IPS-NIHi7 (cell line): ENCODE data around the gene CCNY.
A peak's percentile ranks its signal among the peaks of the same experiment; 100 is the strongest.
"Not testable (repeated sequence)": the region's sequence is repeated elsewhere in the genome, so short reads cannot be mapped to it uniquely, and the experiment has no call there.

ENCODE experiments used
- DNase-seq: peaks from one replicate; pipeline ENCODE4 v3.0.0; 2012; ENCODE audit warnings: mixed read lengths; ENCODE audit errors: extremely low spot score

Gene CCNY

DNA sequence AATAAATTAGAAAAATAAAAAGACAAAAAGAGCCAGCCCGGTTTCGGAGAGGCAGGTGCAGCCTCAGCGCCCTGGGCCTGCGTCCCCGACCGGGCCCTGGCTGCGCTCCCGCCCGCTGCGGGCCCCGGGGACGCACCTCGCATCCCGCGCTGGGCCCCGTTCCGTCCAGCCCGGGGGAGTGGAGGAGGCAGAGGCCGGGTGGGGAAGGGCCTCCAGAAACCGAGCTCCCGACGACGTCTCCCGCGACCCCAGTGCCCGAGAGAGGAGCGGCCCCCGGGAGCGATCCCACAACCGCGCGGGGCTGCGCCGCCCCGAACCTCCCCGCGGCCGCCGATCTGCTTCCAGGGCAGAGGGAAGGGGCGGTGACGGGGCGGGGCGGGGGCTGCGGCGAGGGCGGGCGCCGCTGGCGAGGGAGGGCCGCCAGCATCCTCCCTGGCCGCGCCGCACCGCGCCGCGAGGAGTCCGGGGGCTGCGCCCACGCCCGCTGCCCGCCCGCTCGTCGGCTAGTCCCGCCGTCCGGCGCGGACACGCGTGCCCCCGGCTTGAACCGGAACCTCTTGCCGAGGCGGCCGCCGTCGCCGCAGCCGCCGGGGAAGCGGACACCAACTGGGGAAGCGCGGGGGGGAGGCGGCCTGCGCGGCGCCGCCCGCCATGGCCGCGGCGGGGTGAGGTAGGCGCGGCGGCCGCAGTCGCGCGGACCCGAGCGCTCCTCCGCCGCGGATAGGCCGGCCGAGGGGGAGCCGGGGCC, at the start of gene CCNY:
Gene CCNY (plus strand): TSS at position 426 of the 748 bp plus-strand sequence. CDS start 545 bp downstream, outside the sequence.
- peak; percentile 88 for DNase-seq

DNA sequence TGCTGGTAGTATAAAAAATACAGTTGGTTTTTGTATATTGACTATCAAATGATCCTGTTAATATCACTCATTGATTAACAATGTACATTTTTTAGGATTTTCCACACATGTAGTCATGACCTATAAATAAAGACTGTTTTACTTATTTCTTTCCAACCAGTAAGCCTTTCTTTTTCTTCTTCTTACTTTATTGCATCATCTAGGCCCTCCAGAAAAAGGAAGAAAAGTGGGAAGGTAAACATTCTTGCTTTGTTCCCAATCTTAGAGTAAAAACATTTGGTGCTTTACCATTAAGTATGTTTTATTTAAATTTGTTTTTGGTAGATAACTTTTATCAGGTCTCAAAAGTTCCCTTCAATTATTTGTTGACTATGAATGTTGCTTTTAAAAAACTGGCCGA, 47.1 kb upstream of the CCNY start:
- DNase-seq, result no peak

DNA sequence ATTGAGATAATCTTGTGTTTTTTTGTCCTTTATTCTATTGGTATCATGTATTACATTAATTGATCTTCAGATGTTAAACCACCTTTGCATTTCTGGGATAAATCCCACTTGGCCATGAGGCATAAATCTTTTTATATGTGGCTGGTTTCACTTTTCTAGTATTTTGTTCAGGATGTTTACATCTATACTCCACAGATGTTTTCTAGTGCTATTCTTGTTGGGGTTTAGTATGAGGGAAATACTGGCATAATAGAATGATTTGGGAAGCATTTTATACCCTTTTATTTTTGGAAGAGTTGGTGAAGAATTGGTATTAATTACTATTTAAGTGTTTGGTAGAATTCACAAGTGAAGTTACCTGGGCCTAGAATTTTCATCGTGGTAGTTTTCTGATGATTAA, 41.8 kb upstream of the CCNY start:
- DNase-seq, result no peak

DNA sequence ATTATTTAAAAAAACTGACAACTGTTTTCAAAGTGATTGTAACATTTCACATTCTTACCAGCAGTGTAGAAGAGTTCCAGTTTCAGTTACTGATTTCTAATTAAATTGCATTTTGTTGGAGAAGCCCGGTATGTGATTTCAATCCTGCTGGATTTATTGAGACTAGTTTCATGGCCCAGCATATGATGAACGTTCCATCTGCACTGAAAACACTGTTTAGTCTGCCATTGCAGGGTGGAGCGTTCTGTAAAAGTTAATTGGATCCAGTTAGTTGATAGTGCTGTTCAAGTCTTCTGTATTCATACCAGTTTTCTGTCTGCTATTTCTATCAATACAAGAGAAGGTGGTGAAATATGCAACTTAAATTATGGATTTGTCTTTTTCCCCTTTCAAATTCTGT, 37.3 kb upstream of the CCNY start:
- DNase-seq, result no peak

DNA sequence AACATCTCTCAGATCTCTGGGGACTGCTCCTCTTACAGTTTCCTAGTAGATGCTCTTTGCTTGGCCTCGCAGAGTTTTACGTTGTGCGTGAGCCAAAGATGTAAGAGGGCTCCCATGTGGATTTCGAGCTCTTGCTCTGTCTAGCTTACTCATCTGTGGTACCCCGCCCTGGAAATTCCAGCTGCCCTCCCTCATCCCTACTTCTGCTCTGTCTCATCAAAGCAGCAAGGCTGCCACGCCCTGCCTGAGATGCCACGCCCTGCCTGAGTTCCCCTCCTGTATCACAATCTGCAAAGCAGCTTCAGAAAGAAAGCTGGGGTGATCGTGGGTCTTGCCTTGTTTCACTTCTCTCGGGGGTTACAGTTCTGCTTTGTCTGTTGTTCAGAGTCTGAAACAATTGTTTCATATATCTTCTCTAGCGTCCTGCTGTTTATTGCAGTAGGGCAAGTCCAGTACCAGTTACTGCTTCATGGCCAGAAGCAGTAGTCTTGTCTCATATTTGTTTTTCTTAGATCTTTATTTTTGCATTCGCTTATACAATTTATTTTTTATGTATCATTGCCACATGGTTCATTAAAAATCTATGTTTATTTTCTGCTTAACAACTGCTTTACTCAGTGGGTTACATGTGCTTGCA, 36.1 kb upstream of the CCNY start:
- DNase-seq, result peak; percentile 13

DNA sequence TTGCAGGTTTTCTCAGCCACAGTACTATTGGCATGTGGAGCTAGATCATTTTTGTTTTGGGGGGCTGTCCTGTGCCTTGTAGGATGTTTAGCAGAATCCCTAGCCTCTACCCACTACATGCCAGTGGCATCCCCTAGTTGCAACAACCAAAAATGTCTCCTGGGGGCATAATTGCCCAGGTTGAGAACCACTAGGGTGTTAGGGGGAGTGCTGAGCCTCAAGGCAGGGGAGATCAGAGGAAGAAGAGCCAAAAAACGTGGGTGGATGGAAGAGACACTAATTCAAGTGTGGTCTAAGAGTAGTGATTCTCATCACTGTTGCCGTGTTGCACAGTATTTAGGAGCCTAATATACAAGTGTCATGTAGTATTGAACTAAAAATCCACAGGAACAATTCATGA, 31.7 kb upstream of the CCNY start:
- DNase-seq, result no peak

DNA sequence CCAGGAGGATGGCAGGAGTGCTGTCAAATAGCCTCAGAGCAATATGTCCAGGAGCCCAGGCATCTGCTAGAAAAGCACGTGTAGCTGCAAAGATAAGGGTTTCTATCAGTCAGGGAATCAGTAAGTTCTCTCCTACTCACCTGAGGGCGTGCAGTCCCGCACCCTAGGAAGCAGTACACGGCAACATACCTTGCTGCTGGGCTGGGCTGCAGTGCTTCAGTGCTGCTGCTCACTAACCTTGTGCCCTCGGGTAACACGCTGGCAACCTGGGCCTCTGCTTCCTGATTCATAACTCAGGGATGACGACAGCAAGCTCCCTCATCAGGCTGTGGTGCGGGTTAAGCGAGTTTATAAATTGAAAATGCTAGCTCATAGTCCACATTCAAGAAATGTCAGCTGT, 29.5 kb upstream of the CCNY start:
- DNase-seq, result no peak

DNA sequence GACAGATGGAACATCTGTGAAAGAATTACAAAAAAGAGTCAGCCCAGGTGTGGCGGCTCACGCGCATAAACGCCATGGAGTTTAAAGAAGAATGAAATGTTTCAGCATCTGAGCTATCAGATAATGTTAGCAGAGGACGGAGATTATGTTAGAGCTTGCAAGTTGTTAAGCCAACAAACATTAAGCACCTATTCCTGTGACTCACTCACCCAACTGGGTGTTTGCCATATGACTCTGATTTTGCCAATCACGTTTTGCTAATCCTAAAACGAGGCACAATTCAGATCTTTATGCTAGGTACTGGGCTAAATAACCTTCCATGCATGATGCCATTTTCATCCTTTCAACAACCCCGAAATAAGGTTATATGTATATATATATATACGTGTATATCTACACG, 29.0 kb upstream of the CCNY start:
- no peak for DNase-seq

DNA sequence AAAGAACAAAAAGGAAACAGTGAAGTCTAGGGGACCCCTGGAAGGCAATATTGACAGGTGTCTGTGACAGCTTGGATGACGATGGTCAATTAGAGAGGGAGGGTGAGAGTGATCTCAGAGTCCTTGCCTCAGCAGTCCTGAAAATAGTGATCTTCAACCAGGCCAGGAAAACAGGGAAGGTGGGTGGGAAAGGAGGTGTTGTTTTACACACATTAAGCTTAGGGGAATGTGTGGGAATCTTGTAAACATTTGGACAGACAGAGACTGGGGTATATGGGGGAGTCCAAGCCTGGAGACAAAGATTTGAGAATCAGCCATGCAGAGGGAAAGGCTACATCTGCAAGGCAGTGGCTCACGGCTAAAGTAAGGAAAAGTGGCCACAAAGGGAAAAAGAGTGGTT, 27.5 kb upstream of the CCNY start:
- DNase-seq, result no peak

DNA sequence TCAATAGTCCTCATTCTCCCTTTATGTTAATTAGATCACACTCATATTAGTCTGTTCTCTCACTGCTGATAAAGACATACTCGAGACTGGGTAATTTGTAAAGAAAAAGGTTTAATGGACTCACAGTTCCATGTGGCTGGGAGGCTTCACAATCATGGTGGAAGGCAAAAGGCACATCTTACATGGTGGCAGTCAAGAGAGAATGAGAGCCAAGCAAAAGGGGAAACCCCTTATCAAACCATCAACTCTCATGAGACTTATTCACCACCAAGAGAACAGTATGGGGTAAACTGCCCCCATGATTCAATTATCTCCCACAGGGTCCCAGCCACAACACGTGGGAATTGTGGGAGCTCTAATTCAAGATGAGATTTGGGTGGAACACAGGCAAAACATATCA, 22.2 kb upstream of the CCNY start:
- DNase-seq, result not testable (repeated sequence)

DNA sequence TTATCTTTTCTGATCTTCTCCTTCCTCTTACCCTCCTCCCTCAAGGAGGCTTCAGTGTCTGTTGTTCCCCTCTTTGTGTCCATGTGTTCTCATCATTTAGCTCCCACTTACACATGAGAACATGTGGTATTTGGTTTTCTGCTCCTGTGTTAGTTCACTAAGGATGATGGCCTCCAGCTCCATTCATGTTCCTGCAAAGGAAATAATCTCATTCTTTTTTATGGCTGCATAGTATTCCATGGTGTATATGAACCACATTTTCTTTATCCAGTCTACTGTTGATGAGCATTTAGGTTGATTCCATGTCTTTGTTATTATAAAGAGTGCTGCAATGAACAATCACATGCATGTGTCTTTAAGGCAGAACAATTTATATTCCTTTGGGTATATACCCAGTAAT, 21.1 kb upstream of the CCNY start:
- DNase-seq, result not testable (repeated sequence)

DNA sequence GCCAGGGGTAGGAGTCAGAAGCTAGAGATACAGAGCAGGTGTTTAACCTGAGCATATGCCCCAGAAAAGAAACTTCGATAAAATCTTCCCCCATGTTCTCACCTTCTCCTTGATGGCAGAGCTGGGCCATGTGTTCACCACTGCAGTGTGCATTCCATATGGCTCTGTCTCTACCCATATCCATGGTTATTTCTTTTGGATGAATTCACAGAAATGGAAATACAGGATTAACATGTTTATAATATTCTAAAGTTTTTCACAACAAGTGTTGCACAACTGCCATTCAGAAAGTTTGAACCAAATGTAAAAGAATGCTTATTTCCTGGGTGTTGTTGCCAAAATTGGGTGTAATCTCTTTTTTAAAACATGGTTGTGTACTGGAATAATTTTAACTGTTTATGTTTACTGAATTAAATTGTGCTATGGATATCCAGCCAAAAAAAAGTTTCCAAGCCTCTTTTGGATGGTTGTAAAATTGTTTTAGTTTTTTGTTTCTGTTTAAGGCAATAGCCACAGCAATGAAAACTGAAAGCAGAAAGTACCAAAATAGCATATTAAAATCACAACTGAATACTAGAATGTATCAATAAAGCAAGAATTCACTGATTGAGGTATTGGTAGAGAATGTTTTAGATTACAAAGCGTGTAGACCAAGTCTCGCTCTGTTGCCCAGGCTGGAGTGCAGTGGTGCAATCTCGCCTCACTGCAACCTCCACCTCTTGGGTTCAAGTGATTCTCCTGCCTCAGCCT, 19.9 kb upstream of the CCNY start:
- DNase-seq, result no peak

DNA sequence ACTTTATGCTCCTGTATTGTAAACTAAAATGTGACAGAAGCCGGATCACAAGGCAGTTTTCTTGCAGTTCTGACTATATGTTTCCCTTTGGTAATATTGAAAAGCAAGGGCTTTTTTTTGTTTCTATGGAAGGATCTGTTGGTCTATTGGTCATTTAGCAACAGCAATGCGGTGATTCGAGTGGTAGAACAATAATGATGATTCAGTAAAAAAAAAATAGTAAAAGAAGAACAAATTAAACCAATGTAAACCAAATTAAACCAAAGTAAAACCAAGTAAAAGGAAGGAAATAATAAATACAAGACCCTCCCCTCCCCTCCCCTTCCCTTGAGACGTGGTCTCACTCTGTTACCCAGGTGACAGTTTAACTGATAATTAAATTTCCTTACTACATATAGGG, 17.8 kb upstream of the CCNY start:
- no peak for DNase-seq

DNA sequence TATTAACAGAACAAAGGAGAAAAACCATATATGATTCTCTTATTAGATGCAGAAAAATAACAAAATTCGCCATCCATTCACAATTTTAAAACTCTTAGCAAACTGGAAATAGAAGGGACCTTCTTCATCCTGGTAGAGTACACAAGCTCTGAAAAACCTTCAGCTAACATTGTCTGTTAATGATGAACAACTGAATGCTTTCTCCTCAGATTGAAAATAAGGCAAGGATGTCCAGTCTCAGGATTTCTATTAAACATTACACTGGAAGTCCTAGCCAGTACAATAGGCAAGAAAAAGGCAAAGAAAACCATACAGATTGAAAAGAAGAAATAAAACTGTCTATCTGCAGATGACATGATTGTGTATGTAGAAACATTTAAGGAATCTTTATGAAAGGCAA, 16.0 kb upstream of the CCNY start:
- no peak for DNase-seq

DNA sequence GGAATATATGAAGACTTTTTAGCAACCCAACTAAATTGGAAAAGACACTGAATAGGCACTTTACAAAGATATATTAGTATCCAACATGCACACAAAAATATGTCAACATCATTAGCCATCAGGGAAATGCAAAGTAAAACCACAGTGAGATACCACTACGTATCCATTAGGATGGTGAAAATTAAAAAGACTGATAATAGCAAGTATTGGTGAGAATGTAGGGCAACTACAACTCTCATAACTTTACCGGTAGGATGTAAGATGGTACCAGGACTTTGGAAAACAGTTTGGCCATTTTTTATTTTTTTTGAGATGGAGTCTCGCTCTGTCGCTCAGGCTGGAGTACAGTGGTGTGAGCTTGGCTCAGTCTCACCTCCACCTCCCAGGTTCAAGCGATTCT, 13.7 kb upstream of the CCNY start:
- no peak for DNase-seq

DNA sequence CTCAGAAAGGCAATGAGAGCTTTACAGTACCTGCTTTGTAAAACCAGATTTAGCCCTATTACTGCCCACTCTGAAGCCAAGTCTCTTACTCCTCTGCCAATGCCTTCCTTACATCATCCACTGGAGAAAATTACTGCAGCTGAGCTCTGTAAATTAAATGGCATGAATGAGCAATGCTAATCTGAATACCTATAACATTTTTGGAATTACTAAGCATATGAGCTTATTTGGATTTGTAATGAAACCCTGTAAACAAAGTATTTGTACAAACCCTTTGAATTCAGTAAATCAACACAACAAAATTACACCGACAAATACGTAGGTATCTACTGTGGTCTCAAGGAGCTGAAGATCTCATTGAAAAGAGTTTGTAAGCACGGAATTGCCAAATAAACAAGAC, 12.1 kb upstream of the CCNY start:
- DNase-seq, result no peak

DNA sequence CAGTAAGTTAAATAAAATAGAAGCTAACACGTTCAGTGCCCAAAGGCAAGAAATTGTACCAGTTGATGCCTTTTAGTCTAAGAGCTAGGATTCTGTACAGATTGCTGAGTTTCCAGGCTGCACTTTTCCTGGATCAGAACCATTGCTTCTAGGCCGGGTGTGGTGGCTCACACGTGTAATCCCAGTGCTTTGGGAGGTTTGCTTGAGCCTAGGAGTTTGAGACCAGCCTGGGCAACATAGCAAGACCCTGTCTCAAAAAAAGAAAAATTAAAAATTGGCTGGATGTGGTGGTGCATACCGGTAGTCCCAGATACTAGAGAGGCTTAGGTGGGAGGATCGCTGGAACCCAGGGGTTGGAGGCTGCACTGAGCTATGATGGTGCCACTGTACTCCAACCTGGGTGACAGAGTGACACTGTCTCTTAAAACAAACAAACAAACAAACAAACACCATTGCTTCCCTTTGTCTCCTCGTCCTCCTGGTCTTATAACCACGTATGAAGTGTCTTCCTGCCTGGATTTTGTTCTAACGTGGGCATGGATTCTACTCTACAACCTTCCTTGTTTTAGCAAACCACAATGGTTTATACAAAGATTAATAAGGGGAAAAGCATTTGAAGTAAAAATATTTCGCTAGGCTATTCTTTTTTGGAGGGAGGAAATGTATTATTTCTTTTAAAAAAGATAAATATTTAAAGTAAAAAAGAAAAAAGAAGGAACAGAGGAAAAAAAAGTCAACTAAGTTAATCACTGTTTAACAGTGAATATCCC, 9.7 kb upstream of the CCNY start:
- DNase-seq, result no peak

DNA sequence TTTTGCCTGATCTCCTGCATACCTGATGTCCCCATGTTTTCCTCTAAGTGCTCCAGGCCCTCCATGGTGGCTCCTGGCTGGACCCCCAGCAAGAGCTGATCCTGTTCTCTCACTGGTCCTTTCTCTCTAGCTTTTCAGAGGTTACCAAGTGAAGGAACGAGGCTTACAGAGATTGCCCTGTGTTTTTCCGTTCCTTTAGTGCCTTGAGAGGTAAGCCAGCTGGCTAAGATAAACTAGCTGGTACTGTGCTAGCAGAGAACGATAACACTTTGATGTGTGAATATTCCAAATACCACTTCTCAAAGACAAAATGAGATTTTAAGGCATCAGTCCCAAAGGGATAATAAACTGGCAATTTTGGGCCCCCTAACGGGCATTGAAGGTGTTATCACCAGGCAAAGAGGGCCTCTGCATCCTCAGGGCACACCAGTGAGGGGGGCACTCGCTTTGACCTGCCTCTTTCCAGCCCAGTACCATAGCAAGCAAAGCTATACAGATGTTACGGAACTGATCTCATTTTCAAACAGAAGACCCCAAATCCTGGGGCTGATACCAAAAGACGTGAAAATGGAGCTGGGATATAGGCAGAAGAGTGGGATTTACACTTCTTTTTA, 8.4 kb upstream of the CCNY start:
- DNase-seq, result no peak

DNA sequence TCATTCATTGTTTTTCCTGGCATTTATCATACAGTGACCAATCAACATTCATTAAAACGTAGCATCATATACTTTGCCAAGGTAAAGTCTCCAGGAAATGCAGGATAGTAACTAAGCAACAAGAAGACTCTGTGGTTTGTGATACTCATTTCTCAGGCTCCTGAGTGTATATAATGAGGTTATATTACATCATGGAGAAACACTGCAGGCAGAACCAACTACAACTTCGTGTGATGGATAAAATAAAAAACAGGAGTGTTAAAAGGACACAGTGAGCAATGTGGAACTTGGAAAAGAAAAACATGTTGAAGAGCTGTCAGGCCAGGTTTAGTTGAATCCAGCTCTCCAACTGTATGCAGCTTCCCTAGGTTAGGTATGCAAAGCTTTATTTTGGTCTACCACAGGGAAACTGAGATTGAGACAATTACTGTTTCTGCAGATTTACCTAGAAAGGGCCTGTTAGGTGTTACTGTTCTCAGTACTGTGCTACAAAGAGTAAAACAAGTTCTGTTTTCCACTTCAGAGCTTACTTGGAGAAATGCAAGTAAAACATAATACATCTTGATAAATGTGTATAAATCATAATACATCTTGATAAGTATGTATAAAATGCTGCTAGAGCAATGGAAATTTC, 7.8 kb upstream of the CCNY start:
- no peak for DNase-seq

DNA sequence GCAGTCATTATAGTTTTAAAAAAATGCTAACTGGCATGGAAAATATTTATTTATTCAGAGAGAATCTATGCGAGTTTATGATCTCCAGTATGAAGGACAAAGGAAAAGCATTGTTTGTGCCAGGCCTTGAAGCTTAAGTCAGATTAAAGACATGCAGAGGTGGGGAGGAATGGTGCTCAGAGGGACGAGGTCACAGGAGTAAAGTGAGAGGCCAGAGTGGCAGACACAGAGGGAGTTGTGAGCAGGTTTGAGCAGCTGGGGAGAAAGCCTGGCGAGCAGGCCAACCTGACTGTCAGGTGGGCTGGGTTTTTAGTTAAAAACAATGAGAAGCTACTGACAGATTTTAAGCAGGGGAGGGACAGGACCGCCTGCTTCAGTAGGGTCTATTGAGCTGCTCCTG, 6.8 kb upstream of the CCNY start:
- DNase-seq, result peak; percentile 47

DNA sequence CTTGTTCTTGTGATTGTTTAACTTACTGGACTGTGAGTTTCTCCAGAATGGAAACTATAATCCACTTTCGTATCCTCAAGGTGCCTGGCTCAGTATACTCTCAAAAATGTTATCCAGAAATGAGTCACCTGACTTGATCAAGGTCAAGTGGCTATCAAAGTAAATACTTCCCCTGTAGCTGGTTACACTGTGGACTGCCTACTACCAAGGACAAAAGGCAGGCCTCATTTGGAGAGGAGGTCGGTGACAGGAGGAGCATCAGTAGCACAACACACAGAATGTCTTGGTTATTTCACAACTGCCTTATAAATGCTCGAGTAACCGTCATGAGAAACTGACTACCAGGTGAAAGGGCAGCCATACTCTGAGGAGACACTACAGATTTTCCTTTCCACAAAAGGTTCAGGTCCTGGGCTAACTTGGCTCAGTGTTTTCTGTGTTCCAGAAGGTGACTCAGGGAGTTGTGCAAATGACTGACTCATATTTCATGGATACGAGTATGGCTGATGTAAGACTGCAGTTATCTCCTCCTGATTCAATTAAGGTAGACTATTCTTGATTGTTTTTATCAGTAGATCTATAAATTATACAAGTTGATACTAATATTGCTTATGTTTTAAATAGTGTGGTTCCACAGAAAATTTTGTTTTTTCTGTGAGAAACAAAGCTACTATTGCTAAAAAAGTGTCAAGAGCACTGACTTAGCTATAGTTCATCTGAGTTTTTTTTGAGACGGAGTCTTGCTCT, 4.2 kb upstream of the CCNY start:
- no peak for DNase-seq
